GM12892 (cell line): ENCODE data around the gene CSTB.

Experiments used
- DNase-seq: peaks from one replicate; pipeline ENCODE4 v3.0.0; 2011; ENCODE audit not compliant: insufficient read length
- FAIRE-seq: peaks from 2 replicates; lab custom pipeline; 2011; peaks lifted over from hg19 to GRCh38; lab: Jason Lieb, UNC
- POLR2A ChIP-seq: IDR thresholded peaks from 2 replicates; pipeline ENCODE4 v1.6.1; 2011; ENCODE audit warnings: low read depth, low read length, control low read depth
- POLR2AphosphoS5 ChIP-seq: IDR thresholded peaks from 2 replicates; pipeline ENCODE4 v1.6.1; 2011; ENCODE audit warnings: low read depth, low read length, control low read depth
- TAF1 ChIP-seq: IDR thresholded peaks from 2 replicates; pipeline ENCODE4 v1.6.1; 2011; ENCODE audit warnings: low read depth, mild to moderate bottlenecking, control low read depth, low read length, borderline replicate concordance

CSTB gene

GRCh38 chr21:43797925-43798715, 22.0 kb upstream of the CSTB start:
- DNase-seq (no peak), FAIRE-seq (no peak)
- TF ChIP-seq TAF1 = no peak
- TF ChIP-seq POLR2A = no peak

GRCh38 chr21:43797415-43797814, 21.3 kb upstream of the CSTB start:
- no peak; the same call in 1 of the 2 replicates for TF ChIP-seq POLR2AphosphoS5
- no peak for TF ChIP-seq TAF1
- no peak for TF ChIP-seq POLR2A
- FAIRE-seq (no peak), DNase-seq (no peak)

GRCh38 chr21:43794857-43795256, 18.7 kb upstream of the CSTB start:
- TF ChIP-seq POLR2A (no peak), TAF1 (no peak), POLR2AphosphoS5 (no peak)
- no peak for DNase-seq
- no peak for FAIRE-seq

- FAIRE-seq (no peak), DNase-seq (no peak)
- TF ChIP-seq TAF1 (no peak), POLR2A (no peak), POLR2AphosphoS5 (no peak)
Measured at GRCh38 chr21:43794311-43794710, 18.2 kb upstream of the CSTB start.

- DNase-seq = no peak
- no peak for FAIRE-seq
- TF ChIP-seq TAF1 (no peak), POLR2AphosphoS5 (no peak), POLR2A (no peak)
Measured at GRCh38 chr21:43793243-43793642, 17.1 kb upstream of the CSTB start.

GRCh38 chr21:43792406-43792805, 16.3 kb upstream of the CSTB start:
- TF ChIP-seq POLR2A (no peak), TAF1 (no peak), POLR2AphosphoS5 (no peak)
- DNase-seq (no peak), FAIRE-seq (no peak)

GRCh38 chr21:43790010-43790524, 14.0 kb upstream of the CSTB start:
- TF ChIP-seq POLR2AphosphoS5 (no peak), TAF1 (no peak), POLR2A (no peak)
- FAIRE-seq (peak; percentile 67), DNase-seq (no peak)

GRCh38 chr21:43789276-43790009, 13.3 kb upstream of the CSTB start, which contains the start of gene RRP1:
Gene RRP1 (plus strand): TSS chr21:43789577. CDS start chr21:43789630, 53 bp downstream.
- FAIRE-seq (peak; percentile 98), DNase-seq (peak; percentile 96)
- TF ChIP-seq TAF1 = no peak; the same call in 1 of the 2 replicates
- TF ChIP-seq POLR2A = peak; percentile 87
- TF ChIP-seq POLR2AphosphoS5 = peak; percentile 80

- no peak for FAIRE-seq
- no peak for DNase-seq
- TF ChIP-seq TAF1 (no peak), POLR2AphosphoS5 (no peak), POLR2A (no peak)
Measured at GRCh38 chr21:43786807-43787440, 10.8 kb upstream of the CSTB start.

GRCh38 chr21:43786300-43786806, 10.2 kb upstream of the CSTB start:
- TF ChIP-seq POLR2AphosphoS5 = no peak
- TF ChIP-seq TAF1 = no peak
- no peak for TF ChIP-seq POLR2A
- DNase-seq = no peak
- no peak for FAIRE-seq

GRCh38 chr21:43785134-43785533, 9.0 kb upstream of the CSTB start:
- TF ChIP-seq POLR2A = no peak
- TF ChIP-seq POLR2AphosphoS5 = no peak
- TF ChIP-seq TAF1 = no peak
- DNase-seq = no peak
- no peak for FAIRE-seq
